HEK293 (cell line): Measurements from ENCODE around the gene FHIT.

Experiments
- MYNN ChIP-seq: fragments of 450-650 bp; formaldehyde crosslinking; IDR thresholded peaks from 2 replicates; pipeline ENCODE4 v1.5.1; 2016; ENCODE audit warnings: missing biosample characterization, missing genetic modification characterization, borderline replicate concordance
- REPIN1 ChIP-seq: fragments of 450-650 bp; formaldehyde crosslinking; IDR thresholded peaks from 2 replicates; pipeline ENCODE4 v1.5.1; 2017; ENCODE audit warnings: missing biosample characterization, missing genetic modification characterization, low read depth
- YY2 ChIP-seq: fragments of 450-650 bp; formaldehyde crosslinking; IDR thresholded peaks from 2 replicates; pipeline ENCODE4 v1.5.1; 2016; ENCODE audit warnings: missing biosample characterization, missing genetic modification characterization
- ZNF175 ChIP-seq: fragments of 450-650 bp; formaldehyde crosslinking; IDR thresholded peaks from 2 replicates; pipeline ENCODE4 v1.5.1; 2016; ENCODE audit warnings: missing biosample characterization, missing genetic modification characterization
- ZNF501 ChIP-seq: fragments of 450-650 bp; formaldehyde crosslinking; IDR thresholded peaks from 2 replicates; pipeline ENCODE4 v1.5.1; 2016; ENCODE audit warnings: missing biosample characterization, missing genetic modification characterization
- ZNF529 ChIP-seq: fragments of 450-650 bp; formaldehyde crosslinking; IDR thresholded peaks from 2 replicates; pipeline ENCODE4 v1.5.1; 2017; ENCODE audit warnings: missing genetic modification characterization, missing biosample characterization; ENCODE audit not compliant: insufficient replicate concordance
- ZNF843 ChIP-seq: fragments of 450-650 bp; formaldehyde crosslinking; IDR thresholded peaks from 2 replicates; pipeline ENCODE4 v1.5.1; 2016; ENCODE audit warnings: missing biosample characterization, missing genetic modification characterization
- TF ChIP-seq, protein P1 (sequence below): IDR thresholded peaks from 2 replicates; pipeline ENCODE4 v1.6.1; 2011; ENCODE audit warnings: mild to moderate bottlenecking, low read depth, low read length, borderline replicate concordance
- TF ChIP-seq, protein P2 (sequence below): fragments of 450-650 bp; formaldehyde crosslinking; IDR thresholded peaks from 2 replicates; pipeline ENCODE4 v1.5.1; 2016; ENCODE audit warnings: missing biosample characterization, missing genetic modification characterization

- TF ChIP-seq, protein P1, sequence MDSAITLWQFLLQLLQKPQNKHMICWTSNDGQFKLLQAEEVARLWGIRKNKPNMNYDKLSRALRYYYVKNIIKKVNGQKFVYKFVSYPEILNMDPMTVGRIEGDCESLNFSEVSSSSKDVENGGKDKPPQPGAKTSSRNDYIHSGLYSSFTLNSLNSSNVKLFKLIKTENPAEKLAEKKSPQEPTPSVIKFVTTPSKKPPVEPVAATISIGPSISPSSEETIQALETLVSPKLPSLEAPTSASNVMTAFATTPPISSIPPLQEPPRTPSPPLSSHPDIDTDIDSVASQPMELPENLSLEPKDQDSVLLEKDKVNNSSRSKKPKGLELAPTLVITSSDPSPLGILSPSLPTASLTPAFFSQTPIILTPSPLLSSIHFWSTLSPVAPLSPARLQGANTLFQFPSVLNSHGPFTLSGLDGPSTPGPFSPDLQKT: no peak
- TF ChIP-seq MYNN (tag by site-specific recombination) (no peak), YY2 (no peak), ZNF175 (tag by site-specific recombination) (no peak), ZNF843 (no peak), REPIN1 (tag by site-specific recombination) (no peak), ZNF501 (no peak), ZNF529 (tag by site-specific recombination) (no peak)
- TF ChIP-seq, protein P2, sequence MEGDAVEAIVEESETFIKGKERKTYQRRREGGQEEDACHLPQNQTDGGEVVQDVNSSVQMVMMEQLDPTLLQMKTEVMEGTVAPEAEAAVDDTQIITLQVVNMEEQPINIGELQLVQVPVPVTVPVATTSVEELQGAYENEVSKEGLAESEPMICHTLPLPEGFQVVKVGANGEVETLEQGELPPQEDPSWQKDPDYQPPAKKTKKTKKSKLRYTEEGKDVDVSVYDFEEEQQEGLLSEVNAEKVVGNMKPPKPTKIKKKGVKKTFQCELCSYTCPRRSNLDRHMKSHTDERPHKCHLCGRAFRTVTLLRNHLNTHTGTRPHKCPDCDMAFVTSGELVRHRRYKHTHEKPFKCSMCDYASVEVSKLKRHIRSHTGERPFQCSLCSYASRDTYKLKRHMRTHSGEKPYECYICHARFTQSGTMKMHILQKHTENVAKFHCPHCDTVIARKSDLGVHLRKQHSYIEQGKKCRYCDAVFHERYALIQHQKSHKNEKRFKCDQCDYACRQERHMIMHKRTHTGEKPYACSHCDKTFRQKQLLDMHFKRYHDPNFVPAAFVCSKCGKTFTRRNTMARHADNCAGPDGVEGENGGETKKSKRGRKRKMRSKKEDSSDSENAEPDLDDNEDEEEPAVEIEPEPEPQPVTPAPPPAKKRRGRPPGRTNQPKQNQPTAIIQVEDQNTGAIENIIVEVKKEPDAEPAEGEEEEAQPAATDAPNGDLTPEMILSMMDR: no peak
Observed at GRCh38 chr3:59995563-59995962, 1255.7 kb downstream of the FHIT start.
